Measurements from ENCODE around the gene DHRS12. TPM values are rescaled to one million over a fixed set of nuclear protein-coding genes. Genes with fewer than 3 reads are reported as not detected.

The DHRS12 gene
- total and polyA plus RNA-seq, 8 donors = 13.8 to 39.4 (median 26.5) TPM

DNA sequence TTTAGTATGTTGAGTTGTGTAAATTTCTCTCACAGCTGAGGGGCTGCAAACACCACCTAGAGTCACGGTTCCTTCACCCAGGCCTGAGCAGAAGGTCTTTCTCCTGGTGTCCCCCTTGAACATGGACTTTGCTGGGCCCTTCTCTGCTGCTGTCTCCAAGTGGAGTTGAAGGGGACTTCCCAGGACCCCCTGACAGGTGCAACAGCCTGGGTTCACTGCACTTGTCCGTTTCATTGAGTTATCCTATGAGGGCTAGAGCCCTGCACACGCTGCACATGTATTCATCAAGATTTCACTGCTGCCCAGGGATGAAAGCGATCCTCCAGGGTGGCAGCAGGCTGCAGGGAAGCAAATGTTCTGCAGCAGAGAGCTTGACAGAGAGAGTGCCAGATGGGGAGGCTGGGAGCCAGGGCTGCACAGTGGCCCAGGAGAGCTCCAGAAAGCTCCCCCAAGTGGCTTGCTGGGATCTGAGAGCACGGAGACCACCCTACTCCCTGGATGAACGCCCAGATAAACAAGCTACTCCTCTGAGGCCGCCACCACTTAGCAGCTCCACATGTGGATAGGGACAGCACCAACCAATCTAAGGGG lies 30.7 kb upstream of the DHRS12 start:
- no peaks in the 10 kb centered on the region for H3K9me3 ChIP-seq
- FAIRE-seq = no peak
- ATAC-seq = no peak
- no peak overlapping the region for H3K27ac ChIP-seq
- TF ChIP-seq, protein P1, sequence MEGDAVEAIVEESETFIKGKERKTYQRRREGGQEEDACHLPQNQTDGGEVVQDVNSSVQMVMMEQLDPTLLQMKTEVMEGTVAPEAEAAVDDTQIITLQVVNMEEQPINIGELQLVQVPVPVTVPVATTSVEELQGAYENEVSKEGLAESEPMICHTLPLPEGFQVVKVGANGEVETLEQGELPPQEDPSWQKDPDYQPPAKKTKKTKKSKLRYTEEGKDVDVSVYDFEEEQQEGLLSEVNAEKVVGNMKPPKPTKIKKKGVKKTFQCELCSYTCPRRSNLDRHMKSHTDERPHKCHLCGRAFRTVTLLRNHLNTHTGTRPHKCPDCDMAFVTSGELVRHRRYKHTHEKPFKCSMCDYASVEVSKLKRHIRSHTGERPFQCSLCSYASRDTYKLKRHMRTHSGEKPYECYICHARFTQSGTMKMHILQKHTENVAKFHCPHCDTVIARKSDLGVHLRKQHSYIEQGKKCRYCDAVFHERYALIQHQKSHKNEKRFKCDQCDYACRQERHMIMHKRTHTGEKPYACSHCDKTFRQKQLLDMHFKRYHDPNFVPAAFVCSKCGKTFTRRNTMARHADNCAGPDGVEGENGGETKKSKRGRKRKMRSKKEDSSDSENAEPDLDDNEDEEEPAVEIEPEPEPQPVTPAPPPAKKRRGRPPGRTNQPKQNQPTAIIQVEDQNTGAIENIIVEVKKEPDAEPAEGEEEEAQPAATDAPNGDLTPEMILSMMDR (IDR thresholded peaks at IDR 0.05) = no peak
- H3K4me1 ChIP-seq = no peaks in the 10 kb centered on the region
- intact Hi-C loops (cut with DNase I) = no loop called here
- no peak overlapping the region for H3K4me3 ChIP-seq
- DNase-seq = no peak
- WGBS, 2 donors = 61 to 64% methylated on average over 7 of the region's 7 CpGs
- H3K36me3 ChIP-seq = no peaks in the 10 kb centered on the region
- H3K27me3 ChIP-seq = no peaks in the 10 kb centered on the region

DNA sequence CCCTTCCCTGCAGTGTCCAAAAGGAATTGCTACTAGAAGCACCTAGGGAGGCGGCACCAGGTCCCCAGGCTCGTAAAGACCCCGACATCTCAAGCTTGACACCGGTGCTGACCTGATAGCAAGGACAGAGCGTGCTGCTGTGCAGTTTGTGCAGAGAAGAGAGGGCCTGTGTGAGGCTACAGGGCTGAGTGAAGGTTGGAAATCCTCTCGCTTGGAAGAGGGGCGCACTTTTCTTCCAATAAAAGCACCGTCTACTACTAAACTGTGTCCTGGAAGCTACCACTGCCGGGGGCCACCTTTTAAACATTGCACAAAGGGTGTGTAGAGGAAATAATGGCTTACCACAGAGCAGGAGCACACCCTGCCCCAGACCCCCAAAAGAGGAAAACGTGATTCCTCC lies 30.0 kb upstream of the DHRS12 start:
- ATAC-seq (no peak), DNase-seq (no peak), FAIRE-seq (no peak)
- Histone ChIP-seq H3K4me3 (no peak overlapping the region), H3K9me3 (no peaks in the 10 kb centered on the region), H3K27me3 (no peaks in the 10 kb centered on the region), H3K4me1 (no peaks in the 10 kb centered on the region), H3K36me3 (no peaks in the 10 kb centered on the region), H3K27ac (no peak overlapping the region)
- WGBS, 2 donors = 76 to 84% methylated on average over 10 of the region's 10 CpGs
- TF ChIP-seq, protein P1 (IDR thresholded peaks at IDR 0.05) = no peak
- intact Hi-C loops (cut with DNase I) = no loop called here

DNA sequence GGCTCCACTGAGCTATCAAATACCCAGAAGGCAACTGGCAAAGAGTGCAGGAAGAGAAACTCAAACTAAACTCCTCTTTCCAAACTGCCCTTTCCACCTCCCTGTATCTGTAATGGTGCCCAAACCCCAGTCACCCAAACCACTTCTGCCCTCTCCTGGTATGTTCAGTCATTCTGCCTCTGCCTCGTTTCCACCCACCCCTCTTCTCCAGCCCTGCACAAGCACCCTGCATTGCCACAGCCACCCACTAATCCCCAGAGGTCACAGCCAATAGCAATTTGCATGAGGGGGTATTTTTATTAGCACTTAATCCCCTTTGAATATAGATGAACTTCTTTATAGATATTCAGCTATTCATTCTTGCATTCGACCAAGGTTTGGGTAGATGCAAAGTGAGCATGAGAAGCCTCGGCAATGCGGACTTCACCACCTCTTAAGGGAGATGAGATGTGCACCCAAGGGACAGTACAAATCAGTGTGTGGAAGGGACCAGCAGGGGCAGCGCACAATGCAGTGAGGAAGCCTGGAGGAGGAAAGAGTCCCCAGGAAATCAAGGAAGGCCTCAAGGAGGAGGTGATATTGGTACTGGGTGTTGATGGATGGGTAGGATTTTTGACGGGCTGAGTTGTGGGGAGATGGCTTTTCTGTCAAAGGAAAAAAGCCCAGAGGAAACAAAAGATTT lies 28.6 kb upstream of the DHRS12 start:
- Histone ChIP-seq H3K27me3 (no peaks in the 10 kb centered on the region), H3K4me3 (no peak overlapping the region), H3K27ac (no peak overlapping the region), H3K9me3 (no peaks in the 10 kb centered on the region), H3K36me3 (no peaks in the 10 kb centered on the region), H3K4me1 (no peaks in the 10 kb centered on the region)
- DNase-seq (peak in 1 of 6 donors; percentile 31), FAIRE-seq (no peak), ATAC-seq (peak; percentile 73 to 94 (median 87))
- intact Hi-C loops (cut with DNase I) = no loop called here
- 69 to 70% methylated on average over 6 of the region's 6 CpGs for WGBS, 2 donors
- TF ChIP-seq, protein P1 (IDR thresholded peaks at IDR 0.05) = no peak

DNA sequence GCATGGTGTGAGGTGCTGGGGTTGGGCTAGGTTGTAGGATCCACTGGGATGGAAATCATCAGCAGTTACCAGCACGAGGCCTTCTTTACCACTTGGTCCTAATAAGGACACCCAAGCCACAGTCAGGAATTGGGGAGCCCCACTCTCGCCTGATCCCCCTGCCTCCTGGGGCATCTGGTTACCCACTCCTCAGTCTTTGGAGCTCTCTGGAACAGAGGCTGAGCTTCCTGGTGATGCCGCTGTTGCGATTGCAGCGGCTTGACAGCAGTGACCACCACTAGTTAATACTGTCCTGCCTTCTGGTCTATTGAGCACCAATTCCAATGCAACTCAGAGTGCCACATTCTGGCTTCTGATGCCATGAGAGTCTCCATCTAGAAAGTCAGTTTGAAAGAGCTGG lies 27.6 kb upstream of the DHRS12 start:
- Histone ChIP-seq H3K4me1 (no peaks in the 10 kb centered on the region), H3K27ac (no peak overlapping the region), H3K9me3 (no peaks in the 10 kb centered on the region), H3K4me3 (no peak overlapping the region), H3K27me3 (no peaks in the 10 kb centered on the region), H3K36me3 (no peaks in the 10 kb centered on the region)
- DNase-seq (no peak), ATAC-seq (no peak), FAIRE-seq (no peak)
- TF ChIP-seq, protein P1 (IDR thresholded peaks at IDR 0.05) = no peak
- intact Hi-C loops (cut with DNase I) = no loop called here
- 85% methylated on average over 5 of the region's 5 CpGs for WGBS, 2 donors

DNA sequence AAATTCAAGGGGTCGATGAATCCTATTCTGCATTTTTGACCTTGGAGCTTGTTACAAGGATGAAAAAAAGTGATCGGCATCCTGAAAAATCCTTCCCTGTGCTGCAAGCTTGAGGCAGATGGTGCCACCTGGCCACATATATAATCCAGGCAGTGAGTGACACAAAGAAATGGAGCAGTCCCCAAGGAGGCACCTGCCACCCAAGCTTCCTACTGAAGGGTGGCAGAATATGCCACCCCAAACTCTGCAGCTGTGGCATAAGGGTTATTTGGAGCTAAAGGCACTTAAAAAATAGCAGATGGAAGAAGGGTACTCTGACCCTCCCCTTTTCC lies 25.6 kb upstream of the DHRS12 start:
- Histone ChIP-seq H3K9me3 (no peaks in the 10 kb centered on the region), H3K4me3 (no peak overlapping the region), H3K36me3 (no peaks in the 10 kb centered on the region), H3K4me1 (no peaks in the 10 kb centered on the region), H3K27ac (no peak overlapping the region), H3K27me3 (no peaks in the 10 kb centered on the region)
- WGBS, 2 donors = 79 to 85% methylated on average over 2 of the region's 2 CpGs
- intact Hi-C loops (cut with DNase I) = no loop called here
- DNase-seq = no peak
- no peak for ATAC-seq
- TF ChIP-seq, protein P1 (IDR thresholded peaks at IDR 0.05) = no peak
- no peak for FAIRE-seq

All from pancreas (tissue), 10 donors.